Liver (tissue), 9 donors: Measurements from ENCODE around the gene LAMC1. TPM values are rescaled to one million over a fixed set of nuclear protein-coding genes. Genes with fewer than 3 reads are reported as not detected.

Experiments used
- DNase-seq: peaks from one replicate; pipeline ENCODE4 v3.0.0-alpha.2; 2017; ENCODE audit warnings: low spot score
- H3K27ac ChIP-seq, 2 donors: one replicate each; pipeline ENCODE4 v1.7.0; 2013; ENCODE audit warnings: inconsistent platforms in 2 of 2, low read length in 2 of 2, control low read depth in 1 of 2, low read depth in 1 of 2, mild to moderate bottlenecking in 1 of 2
- H3K27me3 ChIP-seq, 4 donors: one replicate each; pipeline versions ENCODE4 v1.6.1 to v1.7.0; 2013; ENCODE audit warnings: low read length in 3 of 4, inconsistent platforms in 1 of 4, mild to moderate bottlenecking in 1 of 4, moderate library complexity in 1 of 4; ENCODE audit not compliant: control insufficient read depth in 4 of 4, insufficient read depth in 4 of 4
- H3K36me3 ChIP-seq, 4 donors: one replicate each; pipeline versions ENCODE4 v1.6.1 to v1.7.0; 2013; ENCODE audit warnings: low read length in 3 of 4, mild to moderate bottlenecking in 3 of 4, low read depth in 1 of 4, moderate library complexity in 1 of 4; ENCODE audit not compliant: control insufficient read depth in 4 of 4, insufficient read depth in 3 of 4
- H3K4me1 ChIP-seq, 4 donors: one replicate each; pipeline versions ENCODE4 v1.6.1 to v1.7.0; 2013; ENCODE audit warnings: low read length in 3 of 4, mild to moderate bottlenecking in 3 of 4, moderate library complexity in 1 of 4; ENCODE audit not compliant: control insufficient read depth in 4 of 4, insufficient read depth in 4 of 4
- H3K4me3 ChIP-seq, 3 donors: one replicate each; pipeline versions ENCODE4 v1.6.1 to v1.7.0; 2013; ENCODE audit warnings: low read length in 3 of 3, control low read depth in 1 of 3, low read depth in 1 of 3, mild to moderate bottlenecking in 1 of 3
- H3K9ac ChIP-seq, 2 donors: one replicate each; pipeline ENCODE4 v1.7.0; 2013; ENCODE audit warnings: low read length in 2 of 2, mild to moderate bottlenecking in 2 of 2, moderate library complexity in 2 of 2, control low read depth in 1 of 2, low read depth in 1 of 2
- H3K9me3 ChIP-seq, 4 donors: one replicate each; pipeline versions ENCODE4 v1.6.1 to v1.7.0; 2013; ENCODE audit warnings: low read length in 3 of 4; ENCODE audit not compliant: control insufficient read depth in 4 of 4
- ATF3 ChIP-seq: IDR thresholded peaks from 2 replicates; pipeline ENCODE4 v1.6.1; 2016; ENCODE audit warnings: antibody characterized with exemption
- CTCF ChIP-seq: fragments of 150-350 bp; IDR thresholded peaks from 2 replicates; pipeline ENCODE4 v1.5.1; 2017; ENCODE audit warnings: improper control_type of control experiment, low read depth, low read length; ENCODE audit not compliant: missing input control
- EGR1 ChIP-seq, 2 donors: IDR thresholded peaks; 2 replicates each; pipeline ENCODE4 v1.6.1; 2016 to 2018; ENCODE audit warnings: antibody characterized with exemption in 2 of 2, low read depth in 2 of 2
- FOXA1 ChIP-seq: IDR thresholded peaks from 2 replicates; pipeline ENCODE4 v1.6.1; 2016; ENCODE audit warnings: antibody characterized with exemption
- FOXA2 ChIP-seq: IDR thresholded peaks from 2 replicates; pipeline ENCODE4 v1.6.1; 2016; ENCODE audit warnings: antibody characterized with exemption
- GABPA ChIP-seq, 2 donors: IDR thresholded peaks in 1 of 2; conservative IDR thresholded peaks in 1 of 2; 2 replicates each; pipeline ENCODE4 v1.6.1; 2016; ENCODE audit warnings: antibody characterized with exemption in 2 of 2, mild to moderate bottlenecking in 1 of 2, moderate library complexity in 1 of 2
- HNF4A ChIP-seq, 2 donors: conservative IDR thresholded peaks; 2 replicates each; pipeline ENCODE4 v1.6.1; 2016; ENCODE audit warnings: antibody characterized with exemption in 2 of 2, mild to moderate bottlenecking in 2 of 2
- JUND ChIP-seq, 2 donors: IDR thresholded peaks; 2 replicates each; pipeline ENCODE4 v1.6.1; 2016; ENCODE audit warnings: antibody characterized with exemption in 2 of 2
- MAX ChIP-seq: IDR thresholded peaks from 2 replicates; pipeline ENCODE4 v1.6.1; 2016; ENCODE audit warnings: antibody characterized with exemption
- RAD21 ChIP-seq, 2 donors: IDR thresholded peaks; 2 replicates each; pipeline ENCODE4 v1.6.1; 2016; ENCODE audit warnings: antibody characterized with exemption in 2 of 2, mild to moderate bottlenecking in 2 of 2
- REST ChIP-seq: IDR thresholded peaks from 2 replicates; pipeline ENCODE4 v1.6.1; 2016; ENCODE audit warnings: antibody characterized with exemption, mild to moderate bottlenecking
- RXRA ChIP-seq, 2 donors: IDR thresholded peaks; 2 replicates each; pipeline ENCODE4 v1.6.1; 2017 to 2018; ENCODE audit warnings: antibody characterized with exemption in 2 of 2, mild to moderate bottlenecking in 1 of 2
- SP1 ChIP-seq: IDR thresholded peaks from 2 replicates; pipeline ENCODE4 v1.6.1; 2018; ENCODE audit warnings: antibody characterized with exemption, mild to moderate bottlenecking
- YY1 ChIP-seq: IDR thresholded peaks from 2 replicates; pipeline ENCODE4 v1.6.1; 2016; ENCODE audit warnings: antibody characterized with exemption, mild to moderate bottlenecking
- ZBTB33 ChIP-seq: IDR thresholded peaks from 2 replicates; pipeline ENCODE4 v1.6.1; 2016; ENCODE audit warnings: antibody characterized with exemption
- WGBS: extraction: QIAGEN DNeasy Blood & Tissue Kit; methylation state at CpG from one replicate; pipeline ENCODE4 v1.1.7; 2013; 5-methylcytosine and 5-hydroxymethylcytosine counted together
- polyA plus RNA-seq, 2 donors: library from polyadenylated mRNA; stranded (reverse) in 1 of 2; unstranded in 1 of 2; fragments of 200-250 nt in 1 of 2; fragments of >200 nt in 1 of 2; fragmentation: Nextera tagmentation in 1 of 2; extraction: Ambion mirVana in 1 of 2; gene quantifications; one replicate each; pipeline versions ENCODE4 v1.2.1 to v1.2.3, GENCODE V29; 2013 to 2015
- total RNA-seq, 2 donors: library from RNA; depleted of rRNA; stranded (reverse); fragments of >200 nt; gene quantifications; one replicate each; pipeline ENCODE4 v1.2.3, GENCODE V29; 2014
- donor health status: healthy.
- donor health status: healthy.
- donor health status: healthy.
- donor health status: healthy.
- donor health status: healthy.

LAMC1 gene
- total and polyA plus RNA-seq, 4 donors = 5.3 to 35.1 (median 19.7) TPM

- Histone ChIP-seq H3K36me3 (no peaks in the 10 kb centered on the region), H3K4me1 (no peaks in the 10 kb centered on the region), H3K9me3 (no peaks in the 10 kb centered on the region), H3K27ac (no peak overlapping the region), H3K27me3 (no peaks in the 10 kb centered on the region), H3K4me3 (no peak overlapping the region), H3K9ac (no peak overlapping the region)
- no peak for DNase-seq
- TF ChIP-seq YY1 = no peak
- TF ChIP-seq GABPA (IDR thresholded peaks at IDR 0.05 in 1 of 2, conservative IDR thresholded peaks at IDR 0.05 in 1 of 2) = no peak
- TF ChIP-seq RAD21 (IDR thresholded peaks at IDR 0.05) = no peak
- TF ChIP-seq RXRA (IDR thresholded peaks at IDR 0.05) = no peak
- TF ChIP-seq SP1 = no peak
- TF ChIP-seq FOXA2 = no peak
- TF ChIP-seq EGR1 (IDR thresholded peaks at IDR 0.05; ENCODE audit: low read depth in 2 of 2) = no peak
- no peak for TF ChIP-seq REST
- TF ChIP-seq FOXA1 = no peak
- WGBS = 78% methylated on average over 2 of the region's 2 CpGs
These were observed 35.8 kb downstream of the LAMC1 start for GRCh38 chr1:183058851-183059502.

GRCh38 chr1:183061194-183061593, 38.0 kb downstream of the LAMC1 start:
- TF ChIP-seq ZBTB33 = no peak
- no peak for TF ChIP-seq RXRA (IDR thresholded peaks at IDR 0.05)
- no peak for TF ChIP-seq JUND (IDR thresholded peaks at IDR 0.05)
- no peak for TF ChIP-seq HNF4A (conservative IDR thresholded peaks at IDR 0.05)
- TF ChIP-seq FOXA2 = no peak
- no peak for TF ChIP-seq FOXA1
- no peak for TF ChIP-seq CTCF
- TF ChIP-seq GABPA (IDR thresholded peaks at IDR 0.05 in 1 of 2, conservative IDR thresholded peaks at IDR 0.05 in 1 of 2) = no peak
- TF ChIP-seq ATF3 = no peak
- TF ChIP-seq MAX = no peak
- Histone ChIP-seq H3K27ac (no peak overlapping the region), H3K27me3 (no peaks in the 10 kb centered on the region), H3K9me3 (peaks cover 0 to 5% (median 0%) of the 10 kb centered on the region in 4 donors), H3K4me3 (no peak overlapping the region), H3K4me1 (no peaks in the 10 kb centered on the region), H3K9ac (no peak overlapping the region), H3K36me3 (no peaks in the 10 kb centered on the region)
- DNase-seq = no peak
